ENCODE results near the gene UGT1A9. TPM values are rescaled to one million over a fixed set of nuclear protein-coding genes. Genes with fewer than 3 reads are reported as not detected.

UGT1A9 gene
- total and polyA plus RNA-seq, 2 of the 13 experiments (the other 11 are each of a cell fraction or from before 2014, with no cell fraction given) = 0.07 TPM; not detected in 1

GRCh38 chr2:233745073-233745755, 73.5 kb downstream of the UGT1A9 start (continued):
- TF ChIP-seq PRDM4 (CRISPR knock-in tag; IDR thresholded peaks at IDR 0.05; ENCODE audit: borderline replicate concordance) (no peak), ZSCAN22 (CRISPR knock-in tag; IDR thresholded peaks at IDR 0.05) (no peak), MAFK (conservative IDR thresholded peaks at IDR 0.05 in 1 of 2, IDR thresholded peaks at IDR 0.05 in 1 of 2; ENCODE audit: low read length in 2 of 2) (no peak), JUND (CRISPR knock-in tag; IDR thresholded peaks at IDR 0.05) (peak; percentile 66; the same call in 1 of the 2 replicates), ZNF776 (CRISPR knock-in tag; IDR thresholded peaks at IDR 0.05) (no peak), ESRRA (CRISPR knock-in tag; IDR thresholded peaks at IDR 0.05; ENCODE audit: low read depth) (peak; percentile 88), SRSF4 (IDR thresholded peaks at IDR 0.05; ENCODE audit: low read depth, low read length, poor library complexity, severe bottlenecking) (no peak), SMAD9 (CRISPR knock-in tag; IDR thresholded peaks at IDR 0.05) (no peak), ZNF530 (CRISPR knock-in tag; IDR thresholded peaks at IDR 0.05; ENCODE audit: low read depth) (no peak), FOXO1 (CRISPR knock-in tag; IDR thresholded peaks at IDR 0.05) (peak; percentile 97), ZBTB7A (CRISPR knock-in tag; IDR thresholded peaks at IDR 0.05) (no peak; the same call in 1 of the 2 replicates), NKX3-1 (CRISPR knock-in tag; IDR thresholded peaks at IDR 0.05) (peak; percentile 90), HNRNPH1 (optimal IDR thresholded peaks at IDR 0.05; ENCODE audit: low read depth, low read length) (no peak), ZNF543 (CRISPR knock-in tag; IDR thresholded peaks at IDR 0.05) (peak; percentile 44; the same call in 1 of the 2 replicates), POGZ (CRISPR knock-in tag; IDR thresholded peaks at IDR 0.05) (peak; percentile 77), AHR (CRISPR knock-in tag; IDR thresholded peaks at IDR 0.05) (no peak; the same call in 1 of the 2 replicates), GATA4 (IDR thresholded peaks at IDR 0.05; ENCODE audit: borderline replicate concordance, low read depth) (peak; percentile 95), FOXK2 (IDR thresholded peaks at IDR 0.05) (peak; percentile 82), XRCC5 (optimal IDR thresholded peaks at IDR 0.05; ENCODE audit: low read length) (peak; percentile 15)
- TF ChIP-seq, protein P1, sequence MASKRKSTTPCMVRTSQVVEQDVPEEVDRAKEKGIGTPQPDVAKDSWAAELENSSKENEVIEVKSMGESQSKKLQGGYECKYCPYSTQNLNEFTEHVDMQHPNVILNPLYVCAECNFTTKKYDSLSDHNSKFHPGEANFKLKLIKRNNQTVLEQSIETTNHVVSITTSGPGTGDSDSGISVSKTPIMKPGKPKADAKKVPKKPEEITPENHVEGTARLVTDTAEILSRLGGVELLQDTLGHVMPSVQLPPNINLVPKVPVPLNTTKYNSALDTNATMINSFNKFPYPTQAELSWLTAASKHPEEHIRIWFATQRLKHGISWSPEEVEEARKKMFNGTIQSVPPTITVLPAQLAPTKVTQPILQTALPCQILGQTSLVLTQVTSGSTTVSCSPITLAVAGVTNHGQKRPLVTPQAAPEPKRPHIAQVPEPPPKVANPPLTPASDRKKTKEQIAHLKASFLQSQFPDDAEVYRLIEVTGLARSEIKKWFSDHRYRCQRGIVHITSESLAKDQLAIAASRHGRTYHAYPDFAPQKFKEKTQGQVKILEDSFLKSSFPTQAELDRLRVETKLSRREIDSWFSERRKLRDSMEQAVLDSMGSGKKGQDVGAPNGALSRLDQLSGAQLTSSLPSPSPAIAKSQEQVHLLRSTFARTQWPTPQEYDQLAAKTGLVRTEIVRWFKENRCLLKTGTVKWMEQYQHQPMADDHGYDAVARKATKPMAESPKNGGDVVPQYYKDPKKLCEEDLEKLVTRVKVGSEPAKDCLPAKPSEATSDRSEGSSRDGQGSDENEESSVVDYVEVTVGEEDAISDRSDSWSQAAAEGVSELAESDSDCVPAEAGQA (IDR thresholded peaks at IDR 0.05; ENCODE audit: low read depth) = peak; percentile 60; the same call in 1 of the 2 replicates
- TF ChIP-seq, protein P1 (CRISPR knock-in tag; IDR thresholded peaks at IDR 0.05; ENCODE audit: borderline replicate concordance) = 0 out of 2 replicates have a peak, but pooled peaks have one; percentile 51
- TF ChIP-seq, protein P2, sequence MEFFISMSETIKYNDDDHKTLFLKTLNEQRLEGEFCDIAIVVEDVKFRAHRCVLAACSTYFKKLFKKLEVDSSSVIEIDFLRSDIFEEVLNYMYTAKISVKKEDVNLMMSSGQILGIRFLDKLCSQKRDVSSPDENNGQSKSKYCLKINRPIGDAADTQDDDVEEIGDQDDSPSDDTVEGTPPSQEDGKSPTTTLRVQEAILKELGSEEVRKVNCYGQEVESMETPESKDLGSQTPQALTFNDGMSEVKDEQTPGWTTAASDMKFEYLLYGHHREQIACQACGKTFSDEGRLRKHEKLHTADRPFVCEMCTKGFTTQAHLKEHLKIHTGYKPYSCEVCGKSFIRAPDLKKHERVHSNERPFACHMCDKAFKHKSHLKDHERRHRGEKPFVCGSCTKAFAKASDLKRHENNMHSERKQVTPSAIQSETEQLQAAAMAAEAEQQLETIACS (CRISPR knock-in tag; IDR thresholded peaks at IDR 0.05) = no peak
